GM12875 (cell line): ENCODE results near the gene HSPB7.
A peak's percentile ranks its signal among the peaks of the same experiment; 100 is the strongest.
"Not testable (repeated sequence)": the region's sequence is repeated elsewhere in the genome, so short reads cannot be mapped to it uniquely, and the experiment has no call there.

Experiments used
- H3K4me3 ChIP-seq: one replicate; pipeline ENCODE4 v1.5.1; 2011; ENCODE audit warnings: low read depth, low read length, control low read depth
- CTCF ChIP-seq: IDR thresholded peaks from 2 replicates; pipeline ENCODE4 v1.5.1; 2011; ENCODE audit warnings: low read depth, mild to moderate bottlenecking, control low read depth, inconsistent platforms, low read length, moderate library complexity, borderline replicate concordance; ENCODE audit not compliant: insufficient read depth

The HSPB7 gene

GRCh38 chr1:16063226-16063829 lies 45.5 kb upstream of the HSPB7 start:
- no peak for TF ChIP-seq CTCF
- H3K4me3 ChIP-seq = no peak overlapping the region

- not testable (repeated sequence) for H3K4me3 ChIP-seq
Measured at GRCh38 chr1:16062687-16063075, 44.8 kb upstream of the HSPB7 start.

GRCh38 chr1:16061989-16062686 lies 44.3 kb upstream of the HSPB7 start:
- H3K4me3 ChIP-seq = not testable (repeated sequence)

- H3K4me3 ChIP-seq = no peak overlapping the region
- TF ChIP-seq CTCF = no peak
Measured at GRCh38 chr1:16061266-16061665, 43.4 kb upstream of the HSPB7 start.

- not testable (repeated sequence) for H3K4me3 ChIP-seq
Measured at GRCh38 chr1:16058394-16059120, 40.7 kb upstream of the HSPB7 start.

GRCh38 chr1:16057314-16057915 lies 39.6 kb upstream of the HSPB7 start:
- not testable (repeated sequence) for H3K4me3 ChIP-seq

GRCh38 chr1:16056521-16056912 lies 38.7 kb upstream of the HSPB7 start:
- H3K4me3 ChIP-seq = not testable (repeated sequence)

- peak; percentile 99 for TF ChIP-seq CTCF
- no peak overlapping the region for H3K4me3 ChIP-seq
Measured at GRCh38 chr1:16055613-16056520, 38.0 kb upstream of the HSPB7 start.

GRCh38 chr1:16054598-16055540 lies 37.0 kb upstream of the HSPB7 start:
- no peak for TF ChIP-seq CTCF
- H3K4me3 ChIP-seq = no peak overlapping the region
